Sciatic nerve (tissue), 2 donors: ENCODE data around the gene CIB1. TPM values are rescaled to one million over a fixed set of nuclear protein-coding genes. Genes with fewer than 3 reads are reported as not detected.
"Not testable (repeated sequence)": the region's sequence is repeated elsewhere in the genome, so short reads cannot be mapped to it uniquely, and the experiment has no call there.

ENCODE experiments used
- ATAC-seq: fragments of 200-7000 bp; cut with Tn5 transposase; one replicate; pipeline ENCODE4 v1.9.1; 2020; ENCODE audit warnings: mild to moderate bottlenecking, moderate library complexity
- DNase-seq: peaks from one replicate; pipeline ENCODE4 v3.0.0-alpha.2; 2020; ENCODE audit warnings: low spot score
- intact Hi-C: fragments of 100-400 bp; cut with DNase I; formaldehyde crosslinking; loops from one replicate; pipeline ENCODE4 v1.14.2; 2022
- total RNA-seq: library from RNA; stranded (reverse); fragmentation: NEBNext Ultra II Directional; extraction: Animal tissue kit (Norgen Biotek cat#: 25700); gene quantifications from one replicate; pipeline ENCODE4 v1.2.1, GENCODE V29; 2021
- donor health status: DM: no; HTN: no; CAD: no.
- donor health status: DM: no; HTN: no; CAD: no.

Gene CIB1
- total RNA-seq: 43.3 TPM

DNA sequence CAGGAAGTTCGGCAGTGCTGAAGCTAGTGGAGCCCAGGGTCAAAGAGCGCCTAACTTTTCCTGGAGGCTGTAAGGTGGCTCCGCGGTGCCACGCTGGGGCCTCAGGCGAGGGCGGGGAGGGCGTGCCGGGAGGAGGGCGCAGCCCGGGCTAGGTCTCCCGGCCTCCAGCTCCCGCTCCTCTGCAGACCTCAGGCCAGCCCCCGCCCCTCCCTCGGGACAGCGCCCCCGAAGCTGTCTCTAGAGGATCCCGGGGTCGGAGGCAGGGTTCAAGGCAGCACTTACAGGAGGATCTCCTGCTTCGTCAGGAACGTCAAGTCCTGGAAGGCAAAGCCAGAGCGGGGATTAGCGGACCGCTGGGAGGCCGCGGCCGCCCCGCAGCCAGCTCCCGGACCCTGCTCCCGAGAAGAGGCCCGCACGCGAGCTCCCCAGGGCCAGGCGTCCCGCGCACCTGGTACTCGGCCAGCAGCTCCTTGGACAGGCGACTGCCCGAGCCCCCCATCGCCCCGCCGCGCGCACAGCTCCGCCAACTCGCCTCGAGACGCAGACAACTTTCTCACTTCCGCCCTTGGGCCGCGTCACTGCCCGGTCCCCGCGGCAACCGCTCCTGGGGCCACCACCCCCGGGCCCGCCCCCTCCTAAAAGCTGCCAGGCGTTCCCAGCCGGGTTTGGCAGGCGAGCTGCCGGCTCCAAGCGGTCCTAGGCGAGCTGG lies at the start of gene CIB1:
CIB1 (minus strand) TSS at position 555 of the 709 bp plus-strand sequence; CDS start at position 499, 56 bp downstream.
- DNase-seq (peak; percentile 99), ATAC-seq (peak; percentile 97)
- intact Hi-C loops: no loop called here

GRCh38 chr15:90281637-90282036 lies 47.9 kb upstream of the CIB1 start:
- intact Hi-C loops, ATAC-seq, DNase-seq: not testable (repeated sequence)

- DNase-seq, intact Hi-C loops, ATAC-seq: not testable (repeated sequence)
Observed at GRCh38 chr15:90280743-90281142, 47.0 kb upstream of the CIB1 start.

DNA sequence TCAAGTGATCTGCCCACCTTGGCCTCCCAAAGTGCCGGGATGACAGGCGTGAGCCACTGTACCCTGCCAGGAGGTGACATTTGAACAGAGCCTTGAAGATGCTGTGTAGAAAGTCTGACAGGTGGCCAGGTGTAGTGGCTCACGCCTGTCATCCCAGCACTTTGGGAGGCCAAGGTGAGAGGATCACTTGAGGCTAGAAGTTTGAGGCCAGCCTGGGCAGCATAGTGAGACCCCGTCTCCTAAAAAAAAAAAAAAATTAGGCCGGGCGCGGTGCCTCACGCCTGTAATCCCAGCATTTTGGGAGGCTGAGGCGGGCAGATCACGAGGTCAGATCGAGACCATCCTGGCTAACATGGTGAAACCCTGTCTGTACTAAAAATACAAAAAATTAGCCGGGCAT lies 44.7 kb upstream of the CIB1 start:
- ATAC-seq, DNase-seq, intact Hi-C loops: not testable (repeated sequence)

- DNase-seq (no peak), ATAC-seq (no peak)
- intact Hi-C loops: no loop called here
Observed at GRCh38 chr15:90271459-90272166, 37.9 kb upstream of the CIB1 start.

DNA sequence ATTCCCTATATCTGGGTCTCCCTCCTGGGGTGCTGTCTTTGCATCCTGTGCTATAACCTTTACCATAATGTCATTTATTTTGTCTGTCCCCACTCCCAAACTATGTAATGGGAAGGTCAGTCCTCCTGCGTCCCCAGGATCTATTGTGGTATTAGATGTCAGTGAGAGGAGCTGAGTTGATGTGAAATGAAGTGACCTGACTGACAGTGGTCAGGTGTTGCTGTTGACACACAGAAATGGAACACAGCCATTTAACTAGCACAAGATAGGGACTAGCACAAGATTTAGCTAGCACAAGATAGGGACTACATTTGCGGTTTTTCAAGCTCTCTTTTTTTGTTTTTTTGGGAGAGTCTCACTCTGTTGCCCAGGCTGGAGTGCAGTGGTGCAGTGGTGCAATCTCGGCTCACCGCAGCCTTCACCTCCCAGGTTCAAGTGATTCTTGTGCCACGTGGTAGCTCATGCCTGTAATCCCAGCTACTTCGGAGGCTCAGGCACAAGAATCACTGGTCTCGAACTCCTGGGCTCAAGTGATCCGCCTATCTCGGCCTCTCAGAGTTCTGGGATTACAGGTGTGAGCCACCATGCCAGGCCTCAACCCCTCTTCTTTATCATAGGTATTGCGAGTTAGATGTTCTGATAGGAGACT lies 36.9 kb upstream of the CIB1 start:
- DNase-seq (no peak), ATAC-seq (no peak)
- intact Hi-C loops: no loop called here

GRCh38 chr15:90268415-90268814 lies 34.7 kb upstream of the CIB1 start:
- no peak for DNase-seq
- no peak for ATAC-seq
- intact Hi-C loops: no loop called here

DNA sequence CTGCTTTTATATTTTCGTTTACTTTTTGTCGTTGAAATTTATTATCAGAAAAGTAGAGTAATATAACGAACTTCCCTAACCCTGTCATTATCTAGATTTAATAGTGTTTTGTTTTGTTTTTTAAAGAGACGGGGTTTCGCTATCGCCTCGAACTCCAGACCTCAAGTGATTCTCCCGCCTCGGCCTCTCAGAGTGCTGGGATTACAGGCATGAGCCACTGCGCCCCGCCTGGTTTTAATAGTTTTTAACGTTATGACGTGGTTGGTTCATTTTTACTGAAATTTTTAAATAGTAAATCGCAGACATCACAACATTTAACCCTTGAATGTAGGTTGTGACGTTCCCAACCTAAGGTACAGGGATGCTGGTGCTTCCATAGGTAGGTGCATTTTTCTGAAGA lies 32.7 kb upstream of the CIB1 start:
- no peak for DNase-seq
- no peak for ATAC-seq
- intact Hi-C loops: no loop called here

GRCh38 chr15:90266061-90266431 lies 32.3 kb upstream of the CIB1 start:
- ATAC-seq (peak; percentile 29), DNase-seq (no peak)
- intact Hi-C loops: no loop called here

DNA sequence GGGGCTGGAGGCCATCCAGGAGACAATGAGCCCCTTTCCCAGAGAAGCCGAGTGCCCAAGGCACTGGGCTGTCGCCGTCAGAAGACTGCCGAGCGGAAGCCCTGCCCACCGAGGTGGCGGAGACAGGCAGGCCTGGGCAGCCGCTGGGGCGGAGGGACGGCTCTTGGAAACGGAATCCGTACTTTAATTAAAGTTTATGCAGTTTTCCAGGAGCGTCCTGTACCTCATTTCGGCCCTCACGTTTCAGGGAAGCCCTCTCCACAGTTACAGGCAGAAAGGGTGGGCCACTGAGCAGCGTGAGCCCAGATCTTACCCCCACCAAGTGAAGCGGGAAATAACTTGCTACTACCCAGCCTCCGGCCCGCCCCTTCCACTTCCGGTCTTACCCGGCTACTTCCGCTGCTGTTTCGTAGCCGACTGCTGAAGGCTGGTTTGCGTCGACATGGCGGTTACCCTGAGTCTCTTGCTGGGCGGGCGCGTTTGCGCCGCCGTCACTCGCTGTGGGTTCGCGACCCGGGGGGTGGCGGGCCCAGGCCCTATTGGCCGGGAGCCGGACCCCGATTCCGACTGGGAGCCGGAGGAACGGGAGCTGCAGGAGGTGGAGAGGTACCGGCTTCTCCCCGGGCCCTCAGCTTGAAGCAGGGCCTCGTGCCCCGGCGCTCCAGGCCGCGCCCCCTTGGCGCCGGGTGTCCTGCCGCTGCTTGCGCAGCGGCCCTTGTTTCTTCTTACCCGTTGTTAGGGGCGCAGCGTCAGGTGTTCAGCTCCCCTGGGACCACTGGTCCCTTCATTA lies 31.7 kb upstream of the CIB1 start, which contains the start of gene NGRN:
NGRN (plus strand) TSS at position 402 of the 790 bp plus-strand sequence; CDS start at position 443, 41 bp downstream.
- intact Hi-C loops: no loop called here
- ATAC-seq (peak; percentile 98), DNase-seq (peak; percentile 95)

GRCh38 chr15:90264671-90265070 lies 30.9 kb upstream of the CIB1 start:
- intact Hi-C loops: no loop called here
- ATAC-seq (no peak), DNase-seq (no peak)

GRCh38 chr15:90262426-90262825 lies 28.7 kb upstream of the CIB1 start:
- intact Hi-C loops: no loop called here
- ATAC-seq (no peak), DNase-seq (no peak)

DNA sequence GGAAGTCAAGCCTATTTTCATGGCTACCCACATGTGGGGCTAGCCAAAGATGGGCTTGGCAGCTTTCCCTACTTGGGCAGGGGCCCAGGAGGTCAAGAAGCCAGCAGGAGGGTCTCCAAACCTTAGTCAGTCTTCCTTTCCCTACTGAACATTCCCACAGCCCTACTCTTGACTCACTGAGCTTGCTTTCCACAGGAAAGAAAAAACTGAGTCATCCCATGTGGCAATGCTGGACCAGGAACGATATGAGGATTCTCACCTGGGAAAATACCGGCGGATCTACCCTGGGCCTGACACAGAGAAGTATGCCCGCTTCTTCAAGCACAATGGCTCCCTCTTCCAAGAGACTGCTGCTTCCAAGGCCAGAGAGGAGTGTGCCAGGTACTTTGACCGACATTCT lies 28.1 kb upstream of the CIB1 start:
- intact Hi-C loops: no loop called here
- ATAC-seq (no peak), DNase-seq (no peak)

DNA sequence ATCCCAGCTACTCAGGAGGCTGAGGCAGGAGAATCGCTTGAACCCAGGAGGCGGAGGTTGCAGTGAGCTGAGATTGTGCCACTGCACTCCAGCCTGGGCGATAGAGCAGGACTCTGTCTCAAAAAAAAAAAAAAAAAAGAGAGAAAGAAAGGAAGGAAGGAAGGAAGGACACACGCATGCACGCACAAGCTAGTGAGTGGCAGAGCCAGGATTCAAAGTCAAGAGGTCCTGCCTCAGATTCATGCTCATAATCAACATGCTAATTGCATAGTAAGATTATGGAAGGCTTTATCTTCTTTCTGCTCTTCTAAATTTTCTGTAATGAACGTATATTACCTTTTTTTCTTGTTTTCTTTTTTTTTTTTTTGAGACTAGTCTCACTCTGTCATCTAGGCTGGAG lies 27.0 kb upstream of the CIB1 start:
- ATAC-seq, intact Hi-C loops, DNase-seq: not testable (repeated sequence)

- ATAC-seq: no peak
- intact Hi-C loops: no loop called here
- DNase-seq: no peak
Observed at GRCh38 chr15:90259524-90259923, 25.8 kb upstream of the CIB1 start.

- intact Hi-C loops: no loop called here
- DNase-seq (no peak), ATAC-seq (no peak)
Observed at GRCh38 chr15:90257776-90258175, 24.0 kb upstream of the CIB1 start.

DNA sequence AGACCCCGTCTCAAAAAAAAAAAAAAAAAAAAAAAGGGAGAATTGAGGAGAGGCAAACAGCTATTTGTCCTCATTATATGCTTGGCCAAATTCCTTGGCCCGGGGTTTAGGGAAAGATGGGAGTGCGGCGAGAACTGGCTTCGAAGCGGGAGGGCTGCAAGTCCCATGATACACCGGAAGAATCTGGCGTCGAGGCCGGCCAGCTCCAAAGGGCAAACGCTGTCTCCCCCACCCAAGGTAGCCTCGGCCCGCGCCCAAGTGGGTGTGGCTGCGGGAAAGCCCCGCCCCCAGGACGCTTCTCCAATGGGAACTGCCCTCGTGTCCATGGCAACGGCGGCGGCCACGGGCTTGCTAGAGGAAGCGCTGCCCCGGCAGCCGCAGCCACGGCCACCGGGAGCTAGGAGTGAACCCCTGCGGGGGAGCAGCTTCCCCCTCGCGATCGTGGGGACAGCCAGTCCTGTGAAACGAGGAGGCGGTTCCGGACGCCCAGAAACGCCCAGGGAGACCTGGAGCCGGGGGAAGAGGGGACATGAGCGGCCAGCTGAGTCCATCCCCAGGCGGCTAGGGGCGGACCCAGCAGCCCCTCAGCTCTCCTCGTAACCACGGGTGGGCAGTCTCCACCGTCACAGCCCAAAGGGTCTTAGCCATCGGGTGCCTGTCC lies 15.6 kb upstream of the CIB1 start, which contains the start of gene TTLL13:
TTLL13 (plus strand) TSS at position 354 of the 661 bp plus-strand sequence. CDS start 1,075 bp downstream, outside the sequence.
- DNase-seq: peak; percentile 99
- peak; percentile 98 for ATAC-seq
- intact Hi-C loops: no loop called here

DNA sequence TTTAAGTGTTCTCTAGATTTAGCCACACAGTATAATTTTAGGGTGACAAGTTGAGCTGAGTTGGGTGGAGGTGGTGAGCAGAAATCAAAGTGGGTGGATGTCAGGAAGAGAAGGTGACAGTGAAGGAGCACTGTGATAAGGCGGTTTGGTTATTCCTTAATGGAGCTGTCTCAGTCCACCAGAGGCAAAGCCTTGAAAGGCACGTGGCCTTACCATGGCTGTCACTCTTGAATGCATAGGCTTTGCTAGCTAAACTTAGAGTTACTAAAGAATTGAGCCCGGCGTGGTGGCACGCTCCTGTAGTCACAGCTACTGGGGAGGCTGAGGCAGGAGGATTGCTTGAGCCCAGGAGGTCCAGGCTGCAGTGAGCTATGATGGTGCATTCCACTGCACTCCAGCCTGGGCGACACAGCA lies 15.1 kb upstream of the CIB1 start:
- DNase-seq (no peak), ATAC-seq (peak; percentile 6)
- intact Hi-C loops: no loop called here
